Measurements from ENCODE around the gene CDH8. TPM values are rescaled to one million over a fixed set of nuclear protein-coding genes. Genes with fewer than 3 reads are reported as not detected.

Gene CDH8
- total RNA-seq, 4 donors from 2014 or later, result not detected

GRCh38 chr16:61831351-61831917 is 204.8 kb downstream of the CDH8 start:
- TF ChIP-seq, protein P1, sequence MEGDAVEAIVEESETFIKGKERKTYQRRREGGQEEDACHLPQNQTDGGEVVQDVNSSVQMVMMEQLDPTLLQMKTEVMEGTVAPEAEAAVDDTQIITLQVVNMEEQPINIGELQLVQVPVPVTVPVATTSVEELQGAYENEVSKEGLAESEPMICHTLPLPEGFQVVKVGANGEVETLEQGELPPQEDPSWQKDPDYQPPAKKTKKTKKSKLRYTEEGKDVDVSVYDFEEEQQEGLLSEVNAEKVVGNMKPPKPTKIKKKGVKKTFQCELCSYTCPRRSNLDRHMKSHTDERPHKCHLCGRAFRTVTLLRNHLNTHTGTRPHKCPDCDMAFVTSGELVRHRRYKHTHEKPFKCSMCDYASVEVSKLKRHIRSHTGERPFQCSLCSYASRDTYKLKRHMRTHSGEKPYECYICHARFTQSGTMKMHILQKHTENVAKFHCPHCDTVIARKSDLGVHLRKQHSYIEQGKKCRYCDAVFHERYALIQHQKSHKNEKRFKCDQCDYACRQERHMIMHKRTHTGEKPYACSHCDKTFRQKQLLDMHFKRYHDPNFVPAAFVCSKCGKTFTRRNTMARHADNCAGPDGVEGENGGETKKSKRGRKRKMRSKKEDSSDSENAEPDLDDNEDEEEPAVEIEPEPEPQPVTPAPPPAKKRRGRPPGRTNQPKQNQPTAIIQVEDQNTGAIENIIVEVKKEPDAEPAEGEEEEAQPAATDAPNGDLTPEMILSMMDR (IDR thresholded peaks at IDR 0.05; ENCODE audit: low read depth), result no peak

DNA sequence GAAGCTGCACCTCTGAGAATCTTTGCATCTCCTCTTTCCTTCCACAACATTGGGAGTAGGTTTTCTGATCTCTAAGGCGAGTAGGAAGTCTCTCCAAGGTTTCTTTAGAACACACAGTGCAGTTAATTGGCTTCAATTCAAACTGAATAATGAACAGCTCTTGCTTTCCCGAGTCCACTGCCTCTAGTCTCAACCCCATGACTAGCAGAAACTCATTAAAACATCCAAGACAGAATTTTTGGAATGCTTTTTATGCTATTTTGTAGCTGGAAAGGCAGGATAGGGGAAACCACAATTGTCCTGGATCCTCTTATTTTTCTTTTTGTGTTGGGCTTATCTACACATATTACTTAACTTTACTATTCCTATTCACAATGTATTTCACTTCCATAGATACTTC is 206.6 kb downstream of the CDH8 start:
- TF ChIP-seq, protein P1 (IDR thresholded peaks at IDR 0.05; ENCODE audit: low read depth), result no peak

- TF ChIP-seq, protein P1 (IDR thresholded peaks at IDR 0.05; ENCODE audit: low read depth), result no peak
Measured at GRCh38 chr16:61823326-61823725, 212.9 kb downstream of the CDH8 start.

GRCh38 chr16:61820820-61821219 is 215.4 kb downstream of the CDH8 start:
- TF ChIP-seq, protein P1 (IDR thresholded peaks at IDR 0.05; ENCODE audit: low read depth), result no peak

DNA sequence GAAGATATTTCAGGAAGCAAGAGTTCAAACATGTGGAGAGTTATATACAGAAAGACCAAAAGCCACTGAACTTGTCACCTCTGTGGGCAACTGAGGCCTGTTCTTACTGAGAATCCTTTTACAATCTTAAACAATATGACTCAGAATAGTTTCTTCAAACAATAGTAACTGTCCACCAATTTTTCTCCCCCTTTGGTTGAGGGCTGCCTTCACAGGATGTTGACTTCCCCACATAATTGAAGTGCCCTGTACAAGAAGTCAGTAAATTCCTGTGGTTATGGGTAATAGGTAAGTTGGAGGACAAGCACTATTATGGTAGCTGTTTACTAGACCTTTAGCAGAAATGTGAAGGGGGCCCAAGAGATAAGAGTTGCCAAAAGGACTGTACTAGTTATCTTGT is 215.8 kb downstream of the CDH8 start:
- TF ChIP-seq, protein P1 (IDR thresholded peaks at IDR 0.05; ENCODE audit: low read depth), result no peak

- TF ChIP-seq, protein P1 (IDR thresholded peaks at IDR 0.05; ENCODE audit: low read depth), result no peak
Measured at GRCh38 chr16:61818850-61819249, 217.4 kb downstream of the CDH8 start.

- TF ChIP-seq, protein P1 (IDR thresholded peaks at IDR 0.05; ENCODE audit: low read depth), result no peak
Measured at GRCh38 chr16:61817583-61818278, 218.5 kb downstream of the CDH8 start.
